HUES6 (cell line): ENCODE results near the gene MAMSTR.
"Not testable (repeated sequence)": the region's sequence is repeated elsewhere in the genome, so short reads cannot be mapped to it uniquely, and the experiment has no call there.

Source experiments
- H3K27ac ChIP-seq: 2 replicates; pipeline ENCODE4 v1.7.0; 2013; ENCODE audit warnings: low read depth, mild to moderate bottlenecking, low read length, inconsistent platforms
- H3K27me3 ChIP-seq: 2 replicates; pipeline ENCODE4 v1.6.1; 2013; ENCODE audit warnings: low read length; ENCODE audit not compliant: control insufficient read depth, insufficient read depth
- H3K36me3 ChIP-seq: 2 replicates; pipeline ENCODE4 v1.6.1; 2013; ENCODE audit warnings: low read length; ENCODE audit not compliant: control insufficient read depth, insufficient read depth
- H3K4me1 ChIP-seq: 2 replicates; pipeline ENCODE4 v1.6.1; 2013; ENCODE audit warnings: low read length; ENCODE audit not compliant: control insufficient read depth, insufficient read depth
- H3K4me3 ChIP-seq: 2 replicates; pipeline ENCODE4 v1.5.1; 2013; ENCODE audit warnings: low read depth, low read length
- H3K9ac ChIP-seq: one replicate; pipeline ENCODE4 v1.6.1; 2013; ENCODE audit warnings: mild to moderate bottlenecking, low read length
- H3K9me3 ChIP-seq: 2 replicates; pipeline ENCODE4 v1.6.1; 2013; ENCODE audit warnings: low read depth, low read length; ENCODE audit not compliant: control insufficient read depth, insufficient read depth

Gene MAMSTR

DNA sequence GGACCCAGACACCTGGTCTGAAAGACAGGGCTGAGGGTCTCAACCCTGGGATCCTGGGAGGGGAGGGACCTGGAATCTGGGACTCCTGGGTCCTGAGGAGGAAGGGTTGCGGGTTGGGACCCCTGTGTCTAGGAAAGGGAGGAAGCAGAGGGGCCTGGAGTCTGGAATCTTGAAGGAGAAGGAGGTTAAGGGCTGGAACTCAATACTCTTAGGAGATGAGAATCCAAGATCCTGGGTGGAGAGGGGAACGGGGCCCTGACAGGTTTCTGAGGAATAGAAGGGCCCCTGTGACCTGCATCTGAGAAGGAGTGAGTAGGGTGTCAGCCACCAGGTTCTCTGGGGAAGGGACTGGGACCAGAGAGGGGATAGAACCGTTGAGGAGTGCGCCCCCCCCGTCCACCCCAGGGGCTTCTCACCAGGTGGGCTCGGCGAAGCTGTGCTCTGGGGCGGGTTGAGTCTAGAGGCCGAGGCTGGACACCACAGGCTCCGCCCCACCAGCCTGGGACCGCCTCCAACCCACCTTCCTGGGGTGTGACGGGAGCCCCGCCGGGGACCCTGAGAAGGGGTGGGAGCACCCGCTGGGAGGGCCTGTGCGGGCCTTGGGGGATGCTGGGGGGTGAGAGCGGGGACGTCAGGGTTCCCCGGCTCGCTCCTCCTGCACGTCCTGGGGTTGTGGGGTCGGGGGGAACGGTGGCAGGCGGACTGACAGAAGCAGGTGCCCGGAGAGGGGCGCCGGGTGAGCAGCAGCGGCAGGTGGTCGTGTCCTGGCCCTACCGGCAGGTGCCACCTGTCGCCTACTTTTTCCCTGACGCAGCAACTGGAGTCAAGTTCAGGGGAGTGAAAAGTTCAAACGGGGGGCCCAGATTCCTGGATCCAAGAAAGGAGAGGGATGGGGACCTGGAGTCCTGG is at the start of gene MAMSTR:
MAMSTR (minus strand) TSS at position 463 of the 909 bp plus-strand sequence. CDS start 694 bp downstream, outside the sequence.
- peak within 1 kb of the TSS; percentile 10 for H3K9ac ChIP-seq
- H3K4me1 ChIP-seq, result peaks cover 41% of the 10 kb centered on the region
- H3K4me3 ChIP-seq, result peak within 1 kb of the TSS; percentile 75
- H3K9me3 ChIP-seq, result no peaks in the 10 kb centered on the region
- no peaks in the 10 kb centered on the region for H3K27me3 ChIP-seq
- no peak within 1 kb of the TSS for H3K27ac ChIP-seq
- H3K36me3 ChIP-seq, result no peaks in the 10 kb centered on the region

- H3K9me3 ChIP-seq, result no peaks in the 10 kb centered on the region
- no peaks in the 10 kb centered on the region for H3K27me3 ChIP-seq
- no peaks in the 10 kb centered on the region for H3K36me3 ChIP-seq
- H3K9ac ChIP-seq, result no peak overlapping the region
- no peak overlapping the region for H3K27ac ChIP-seq
- H3K4me1 ChIP-seq, result no peaks in the 10 kb centered on the region
- H3K4me3 ChIP-seq, result no peak overlapping the region
These were observed 49.6 kb upstream of the MAMSTR start for GRCh38 chr19:48768994-48769713.

DNA sequence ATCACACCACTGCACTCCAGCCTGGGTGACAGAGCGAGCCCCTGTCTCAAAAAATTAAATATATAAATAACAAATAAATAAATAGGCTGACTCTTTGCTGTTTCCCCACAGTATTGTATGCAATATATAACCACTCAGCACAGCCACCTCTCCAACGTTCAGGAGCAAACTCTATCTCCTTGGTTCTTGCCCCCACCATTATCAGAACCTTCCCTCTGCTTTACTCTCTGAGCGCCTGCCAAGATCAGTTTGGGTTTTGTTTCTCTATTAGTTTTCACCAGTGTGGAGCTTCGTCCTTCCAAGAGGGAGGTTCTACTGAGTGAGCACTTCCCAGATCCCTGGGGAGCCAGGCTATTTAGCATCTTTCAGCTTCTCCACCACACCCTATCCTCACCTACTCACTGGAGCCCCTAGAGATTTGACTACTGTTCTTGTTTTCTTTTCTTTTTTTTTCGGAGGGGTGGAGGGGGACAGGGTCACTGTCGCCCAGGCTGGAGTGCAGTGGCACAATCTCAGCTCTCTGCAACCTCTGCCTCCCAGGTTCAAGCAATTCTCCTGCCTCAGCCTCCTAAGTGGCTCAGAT is 48.7 kb upstream of the MAMSTR start:
- not testable (repeated sequence) for H3K27ac ChIP-seq, H3K9ac ChIP-seq, H3K36me3 ChIP-seq, H3K4me3 ChIP-seq, H3K9me3 ChIP-seq, H3K4me1 ChIP-seq, H3K27me3 ChIP-seq

DNA sequence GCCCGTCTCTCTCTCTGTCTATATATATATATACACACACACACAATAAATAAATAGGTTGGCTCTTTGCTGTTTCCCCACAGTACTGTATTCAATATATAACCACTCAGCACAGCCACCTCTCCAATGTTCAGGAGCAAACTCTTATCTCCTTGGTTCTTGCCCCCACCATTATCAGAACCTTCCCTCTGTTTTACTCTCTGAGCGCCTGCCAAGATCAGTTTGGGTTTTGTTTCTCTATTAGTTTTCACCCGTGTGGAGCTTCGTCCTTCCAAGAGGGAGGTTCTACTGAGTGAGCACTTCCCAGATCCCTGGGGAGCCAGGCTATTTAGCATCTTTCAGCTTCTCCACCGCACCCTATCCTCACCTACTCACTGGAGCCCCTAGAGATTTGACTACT is 46.3 kb upstream of the MAMSTR start:
- not testable (repeated sequence) for H3K9ac ChIP-seq, H3K9me3 ChIP-seq, H3K36me3 ChIP-seq, H3K4me3 ChIP-seq, H3K27ac ChIP-seq, H3K4me1 ChIP-seq
- H3K27me3 ChIP-seq, result peaks cover 20% of the 10 kb centered on the region; the same call in 1 of the 2 replicates

DNA sequence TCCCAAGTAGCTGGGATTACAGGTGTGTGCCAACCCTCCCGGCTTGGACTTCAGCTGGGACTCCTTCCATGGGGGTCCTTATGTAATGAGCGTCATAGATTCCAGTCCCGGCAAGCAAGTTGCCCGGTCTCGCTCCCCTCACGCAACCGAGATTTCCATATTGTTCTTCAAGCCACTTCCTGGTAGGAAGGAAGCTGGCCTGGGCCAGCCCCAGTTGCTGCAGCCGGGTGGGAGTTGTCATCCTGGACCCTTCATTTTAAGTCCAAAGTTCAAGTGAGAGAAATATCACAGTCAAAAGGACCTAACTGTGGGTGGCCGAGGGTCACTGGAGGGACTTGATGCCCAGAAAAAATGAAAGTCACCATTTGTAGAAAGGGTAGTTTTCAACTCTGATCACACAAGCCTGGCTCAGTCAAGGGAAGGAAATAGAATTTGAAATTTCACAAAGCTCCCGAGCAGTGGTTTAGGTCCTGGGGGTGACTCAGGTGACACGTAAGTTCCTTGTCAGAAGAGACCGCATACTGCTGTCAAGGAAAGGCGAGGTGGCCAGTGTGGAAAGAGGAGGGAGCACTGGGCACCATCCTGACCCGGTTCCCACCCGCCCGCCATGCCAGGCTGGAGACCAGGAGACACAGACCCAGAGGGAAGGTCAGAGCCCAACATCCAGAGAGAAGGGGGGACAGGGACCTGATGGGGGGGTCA is 41.1 kb upstream of the MAMSTR start:
- H3K27me3 ChIP-seq, result peaks cover 24% of the 10 kb centered on the region; the same call in 1 of the 2 replicates
- H3K4me1 ChIP-seq, result peaks cover under 1% of the 10 kb centered on the region; the same call in 1 of the 2 replicates
- H3K9me3 ChIP-seq, result no peaks in the 10 kb centered on the region
- H3K27ac ChIP-seq, result no peak overlapping the region
- no peak overlapping the region for H3K9ac ChIP-seq
- H3K4me3 ChIP-seq, result no peak overlapping the region
- no peaks in the 10 kb centered on the region for H3K36me3 ChIP-seq

GRCh38 chr19:48757741-48758144 is 38.2 kb upstream of the MAMSTR start:
- H3K36me3 ChIP-seq, result no peaks in the 10 kb centered on the region

DNA sequence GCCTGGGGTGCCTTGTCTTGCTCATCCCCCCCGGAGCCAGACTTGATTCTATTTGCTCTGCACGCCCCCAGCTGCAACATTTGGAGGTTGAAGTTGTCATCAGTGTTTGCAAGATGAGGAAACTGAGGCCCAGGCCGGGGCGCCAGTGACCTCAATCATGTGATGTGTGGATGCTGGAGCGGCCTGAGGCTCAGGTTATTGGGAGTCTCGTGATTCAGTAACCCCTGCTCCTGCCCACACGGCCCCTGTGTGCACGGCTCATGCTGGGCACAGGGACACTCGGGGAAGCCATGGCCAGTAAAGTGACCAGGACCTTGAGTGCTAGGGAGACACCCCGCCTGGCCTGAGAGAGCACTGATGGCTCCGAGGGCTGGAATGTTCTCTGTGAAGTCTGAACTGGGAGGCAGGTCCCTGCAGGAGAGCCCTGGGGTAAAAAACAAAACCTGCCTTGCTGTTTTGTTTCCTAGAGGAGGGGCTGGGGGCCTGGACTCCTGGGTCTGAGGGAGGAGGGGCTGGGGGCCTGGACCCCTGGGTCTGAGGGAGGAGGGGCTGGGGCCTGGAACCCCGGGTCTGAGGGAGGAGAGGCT is 37.7 kb upstream of the MAMSTR start:
- H3K36me3 ChIP-seq, result no peaks in the 10 kb centered on the region
- H3K4me3 ChIP-seq, result no peak overlapping the region
- no peaks in the 10 kb centered on the region for H3K9me3 ChIP-seq
- H3K4me1 ChIP-seq, result peaks cover 12% of the 10 kb centered on the region; the same call in 1 of the 2 replicates
- H3K27me3 ChIP-seq, result peaks cover 20% of the 10 kb centered on the region; the same call in 1 of the 2 replicates
- no peak overlapping the region for H3K9ac ChIP-seq
- H3K27ac ChIP-seq, result no peak overlapping the region

More at GRCh38 chr19:48757741-48758144, 38.2 kb upstream of the MAMSTR start:
- H3K9ac ChIP-seq, result no peak overlapping the region
- H3K9me3 ChIP-seq, result no peaks in the 10 kb centered on the region
- H3K27ac ChIP-seq, result no peak overlapping the region
- no peak overlapping the region for H3K4me3 ChIP-seq
- H3K4me1 ChIP-seq, result peaks cover 12% of the 10 kb centered on the region; the same call in 1 of the 2 replicates
- peaks cover 26% of the 10 kb centered on the region; the same call in 1 of the 2 replicates for H3K27me3 ChIP-seq

DNA sequence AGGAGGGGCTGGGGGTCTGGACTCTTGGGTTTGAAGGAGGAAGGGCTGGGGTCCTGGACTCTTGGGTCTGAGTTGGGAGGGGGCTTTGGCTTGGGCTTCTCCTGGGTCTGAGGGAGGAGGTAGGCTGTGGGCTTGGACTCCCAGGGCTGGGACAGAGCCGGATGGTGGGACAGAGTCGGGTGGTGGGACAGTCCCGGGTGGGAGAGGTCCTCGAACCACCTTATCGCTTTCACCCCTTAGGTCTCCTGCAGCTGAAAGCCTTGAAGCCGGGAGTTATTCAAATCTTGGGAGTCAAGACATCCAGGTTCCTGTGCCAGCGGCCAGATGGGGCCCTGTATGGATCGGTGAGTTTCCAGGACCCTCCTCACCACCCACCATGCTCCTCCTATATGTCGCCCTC is 37.2 kb upstream of the MAMSTR start:
- H3K4me1 ChIP-seq, result peaks cover 12% of the 10 kb centered on the region; the same call in 1 of the 2 replicates
- H3K4me3 ChIP-seq, result no peak overlapping the region
- peaks cover 16% of the 10 kb centered on the region; the same call in 1 of the 2 replicates for H3K27me3 ChIP-seq
- no peak overlapping the region for H3K27ac ChIP-seq
- H3K9ac ChIP-seq, result no peak overlapping the region
- H3K9me3 ChIP-seq, result no peaks in the 10 kb centered on the region
- H3K36me3 ChIP-seq, result no peaks in the 10 kb centered on the region

DNA sequence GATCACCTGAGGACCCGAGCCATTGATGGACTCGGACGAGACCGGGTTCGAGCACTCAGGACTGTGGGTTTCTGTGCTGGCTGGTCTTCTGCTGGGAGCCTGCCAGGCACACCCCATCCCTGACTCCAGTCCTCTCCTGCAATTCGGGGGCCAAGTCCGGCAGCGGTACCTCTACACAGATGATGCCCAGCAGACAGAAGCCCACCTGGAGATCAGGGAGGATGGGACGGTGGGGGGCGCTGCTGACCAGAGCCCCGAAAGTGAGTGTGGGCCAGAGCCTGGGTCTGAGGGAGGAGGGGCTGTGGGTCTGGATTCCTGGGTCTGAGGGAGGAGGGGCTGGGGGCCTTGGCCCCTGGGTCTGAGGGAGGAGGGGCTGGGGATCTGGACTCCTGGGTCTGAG is 36.7 kb upstream of the MAMSTR start:
- peaks cover 12% of the 10 kb centered on the region; the same call in 1 of the 2 replicates for H3K4me1 ChIP-seq

GRCh38 chr19:48755787-48756186 is 36.3 kb upstream of the MAMSTR start:
- H3K27ac ChIP-seq, result no peak overlapping the region
- H3K27me3 ChIP-seq, result peaks cover 9% of the 10 kb centered on the region; the same call in 1 of the 2 replicates
- H3K9me3 ChIP-seq, result no peaks in the 10 kb centered on the region
- peaks cover 12% of the 10 kb centered on the region; the same call in 1 of the 2 replicates for H3K4me1 ChIP-seq
- H3K36me3 ChIP-seq, result peaks cover 4% of the 10 kb centered on the region; the same call in 1 of the 2 replicates
- no peak overlapping the region for H3K9ac ChIP-seq
- no peak overlapping the region for H3K4me3 ChIP-seq

More for the DNA sequence above, 36.7 kb upstream of the MAMSTR start:
- Histone ChIP-seq H3K4me3 (no peak overlapping the region), H3K9ac (no peak overlapping the region), H3K27ac (no peak overlapping the region), H3K9me3 (no peaks in the 10 kb centered on the region), H3K27me3 (peaks cover 13% of the 10 kb centered on the region; the same call in 1 of the 2 replicates), H3K36me3 (no peaks in the 10 kb centered on the region; the same call in 1 of the 2 replicates)
